ENCODE data around the gene VPS4A.

- TF ChIP-seq EP300 (IDR thresholded peaks at IDR 0.05) (no peak), POLR2A (IDR thresholded peaks at IDR 0.05; ENCODE audit: low read depth) (no peak)
Observed at GRCh38 chr16:69339289-69340094, 28.3 kb downstream of the VPS4A start, which contains the start of the genes COG8 and NIP7.

Measured in esophagus muscularis mucosa (tissue), 2 donors.